ENCODE results near the gene ANKRD9. TPM values are rescaled to one million over a fixed set of nuclear protein-coding genes. Genes with fewer than 3 reads are reported as not detected.
A peak's percentile ranks its signal among the peaks of the same experiment; 100 is the strongest.

ANKRD9 gene
- total and polyA plus RNA-seq, 9 of the 15 experiments (the other 6 are each of a cell fraction or from before 2014, with no cell fraction given), result 0.04 to 32.9 (median 5.3) TPM

DNA sequence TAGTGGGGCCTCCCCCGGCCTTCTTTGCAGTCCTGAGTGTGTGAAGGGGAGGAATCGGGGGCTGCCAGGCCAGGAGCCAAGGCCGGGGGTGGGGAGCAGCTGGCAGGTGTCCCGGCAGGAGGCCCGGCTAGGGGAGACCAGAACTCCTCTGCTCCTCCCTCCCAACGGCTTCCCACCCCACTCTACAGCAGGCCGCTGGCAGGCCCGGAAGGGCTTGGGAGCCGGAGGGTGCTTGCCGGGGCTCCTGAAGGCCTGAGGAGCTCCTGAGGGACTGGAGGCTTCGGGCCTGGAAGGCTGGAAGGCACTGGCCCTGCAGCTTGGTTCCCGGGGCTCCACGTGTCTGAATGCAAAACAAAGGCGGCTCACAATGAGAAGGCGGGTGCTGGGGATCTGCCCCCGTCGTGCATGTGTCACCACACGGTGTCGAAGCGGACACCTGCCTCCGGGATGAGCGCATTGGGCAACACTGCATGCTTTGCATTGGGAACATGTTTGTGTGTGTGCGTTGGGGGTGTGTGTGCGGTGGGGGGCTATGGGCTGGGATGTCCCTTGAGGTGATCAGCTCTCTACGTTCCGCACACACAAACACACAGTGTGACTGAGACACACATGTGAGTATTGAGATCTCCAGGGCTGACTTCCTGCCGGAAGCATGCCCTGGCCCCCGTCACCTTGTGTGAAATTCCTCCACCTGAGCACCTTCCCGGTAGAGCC, 30.9 kb upstream of the ANKRD9 start (continued):
- TF ChIP-seq, protein P1, sequence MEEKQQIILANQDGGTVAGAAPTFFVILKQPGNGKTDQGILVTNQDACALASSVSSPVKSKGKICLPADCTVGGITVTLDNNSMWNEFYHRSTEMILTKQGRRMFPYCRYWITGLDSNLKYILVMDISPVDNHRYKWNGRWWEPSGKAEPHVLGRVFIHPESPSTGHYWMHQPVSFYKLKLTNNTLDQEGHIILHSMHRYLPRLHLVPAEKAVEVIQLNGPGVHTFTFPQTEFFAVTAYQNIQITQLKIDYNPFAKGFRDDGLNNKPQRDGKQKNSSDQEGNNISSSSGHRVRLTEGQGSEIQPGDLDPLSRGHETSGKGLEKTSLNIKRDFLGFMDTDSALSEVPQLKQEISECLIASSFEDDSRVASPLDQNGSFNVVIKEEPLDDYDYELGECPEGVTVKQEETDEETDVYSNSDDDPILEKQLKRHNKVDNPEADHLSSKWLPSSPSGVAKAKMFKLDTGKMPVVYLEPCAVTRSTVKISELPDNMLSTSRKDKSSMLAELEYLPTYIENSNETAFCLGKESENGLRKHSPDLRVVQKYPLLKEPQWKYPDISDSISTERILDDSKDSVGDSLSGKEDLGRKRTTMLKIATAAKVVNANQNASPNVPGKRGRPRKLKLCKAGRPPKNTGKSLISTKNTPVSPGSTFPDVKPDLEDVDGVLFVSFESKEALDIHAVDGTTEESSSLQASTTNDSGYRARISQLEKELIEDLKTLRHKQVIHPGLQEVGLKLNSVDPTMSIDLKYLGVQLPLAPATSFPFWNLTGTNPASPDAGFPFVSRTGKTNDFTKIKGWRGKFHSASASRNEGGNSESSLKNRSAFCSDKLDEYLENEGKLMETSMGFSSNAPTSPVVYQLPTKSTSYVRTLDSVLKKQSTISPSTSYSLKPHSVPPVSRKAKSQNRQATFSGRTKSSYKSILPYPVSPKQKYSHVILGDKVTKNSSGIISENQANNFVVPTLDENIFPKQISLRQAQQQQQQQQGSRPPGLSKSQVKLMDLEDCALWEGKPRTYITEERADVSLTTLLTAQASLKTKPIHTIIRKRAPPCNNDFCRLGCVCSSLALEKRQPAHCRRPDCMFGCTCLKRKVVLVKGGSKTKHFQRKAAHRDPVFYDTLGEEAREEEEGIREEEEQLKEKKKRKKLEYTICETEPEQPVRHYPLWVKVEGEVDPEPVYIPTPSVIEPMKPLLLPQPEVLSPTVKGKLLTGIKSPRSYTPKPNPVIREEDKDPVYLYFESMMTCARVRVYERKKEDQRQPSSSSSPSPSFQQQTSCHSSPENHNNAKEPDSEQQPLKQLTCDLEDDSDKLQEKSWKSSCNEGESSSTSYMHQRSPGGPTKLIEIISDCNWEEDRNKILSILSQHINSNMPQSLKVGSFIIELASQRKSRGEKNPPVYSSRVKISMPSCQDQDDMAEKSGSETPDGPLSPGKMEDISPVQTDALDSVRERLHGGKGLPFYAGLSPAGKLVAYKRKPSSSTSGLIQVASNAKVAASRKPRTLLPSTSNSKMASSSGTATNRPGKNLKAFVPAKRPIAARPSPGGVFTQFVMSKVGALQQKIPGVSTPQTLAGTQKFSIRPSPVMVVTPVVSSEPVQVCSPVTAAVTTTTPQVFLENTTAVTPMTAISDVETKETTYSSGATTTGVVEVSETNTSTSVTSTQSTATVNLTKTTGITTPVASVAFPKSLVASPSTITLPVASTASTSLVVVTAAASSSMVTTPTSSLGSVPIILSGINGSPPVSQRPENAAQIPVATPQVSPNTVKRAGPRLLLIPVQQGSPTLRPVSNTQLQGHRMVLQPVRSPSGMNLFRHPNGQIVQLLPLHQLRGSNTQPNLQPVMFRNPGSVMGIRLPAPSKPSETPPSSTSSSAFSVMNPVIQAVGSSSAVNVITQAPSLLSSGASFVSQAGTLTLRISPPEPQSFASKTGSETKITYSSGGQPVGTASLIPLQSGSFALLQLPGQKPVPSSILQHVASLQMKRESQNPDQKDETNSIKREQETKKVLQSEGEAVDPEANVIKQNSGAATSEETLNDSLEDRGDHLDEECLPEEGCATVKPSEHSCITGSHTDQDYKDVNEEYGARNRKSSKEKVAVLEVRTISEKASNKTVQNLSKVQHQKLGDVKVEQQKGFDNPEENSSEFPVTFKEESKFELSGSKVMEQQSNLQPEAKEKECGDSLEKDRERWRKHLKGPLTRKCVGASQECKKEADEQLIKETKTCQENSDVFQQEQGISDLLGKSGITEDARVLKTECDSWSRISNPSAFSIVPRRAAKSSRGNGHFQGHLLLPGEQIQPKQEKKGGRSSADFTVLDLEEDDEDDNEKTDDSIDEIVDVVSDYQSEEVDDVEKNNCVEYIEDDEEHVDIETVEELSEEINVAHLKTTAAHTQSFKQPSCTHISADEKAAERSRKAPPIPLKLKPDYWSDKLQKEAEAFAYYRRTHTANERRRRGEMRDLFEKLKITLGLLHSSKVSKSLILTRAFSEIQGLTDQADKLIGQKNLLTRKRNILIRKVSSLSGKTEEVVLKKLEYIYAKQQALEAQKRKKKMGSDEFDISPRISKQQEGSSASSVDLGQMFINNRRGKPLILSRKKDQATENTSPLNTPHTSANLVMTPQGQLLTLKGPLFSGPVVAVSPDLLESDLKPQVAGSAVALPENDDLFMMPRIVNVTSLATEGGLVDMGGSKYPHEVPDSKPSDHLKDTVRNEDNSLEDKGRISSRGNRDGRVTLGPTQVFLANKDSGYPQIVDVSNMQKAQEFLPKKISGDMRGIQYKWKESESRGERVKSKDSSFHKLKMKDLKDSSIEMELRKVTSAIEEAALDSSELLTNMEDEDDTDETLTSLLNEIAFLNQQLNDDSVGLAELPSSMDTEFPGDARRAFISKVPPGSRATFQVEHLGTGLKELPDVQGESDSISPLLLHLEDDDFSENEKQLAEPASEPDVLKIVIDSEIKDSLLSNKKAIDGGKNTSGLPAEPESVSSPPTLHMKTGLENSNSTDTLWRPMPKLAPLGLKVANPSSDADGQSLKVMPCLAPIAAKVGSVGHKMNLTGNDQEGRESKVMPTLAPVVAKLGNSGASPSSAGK (IDR thresholded peaks at IDR 0.05), result peak; percentile 61; the same call in 1 of the 2 replicates
- TF ChIP-seq, protein P2, sequence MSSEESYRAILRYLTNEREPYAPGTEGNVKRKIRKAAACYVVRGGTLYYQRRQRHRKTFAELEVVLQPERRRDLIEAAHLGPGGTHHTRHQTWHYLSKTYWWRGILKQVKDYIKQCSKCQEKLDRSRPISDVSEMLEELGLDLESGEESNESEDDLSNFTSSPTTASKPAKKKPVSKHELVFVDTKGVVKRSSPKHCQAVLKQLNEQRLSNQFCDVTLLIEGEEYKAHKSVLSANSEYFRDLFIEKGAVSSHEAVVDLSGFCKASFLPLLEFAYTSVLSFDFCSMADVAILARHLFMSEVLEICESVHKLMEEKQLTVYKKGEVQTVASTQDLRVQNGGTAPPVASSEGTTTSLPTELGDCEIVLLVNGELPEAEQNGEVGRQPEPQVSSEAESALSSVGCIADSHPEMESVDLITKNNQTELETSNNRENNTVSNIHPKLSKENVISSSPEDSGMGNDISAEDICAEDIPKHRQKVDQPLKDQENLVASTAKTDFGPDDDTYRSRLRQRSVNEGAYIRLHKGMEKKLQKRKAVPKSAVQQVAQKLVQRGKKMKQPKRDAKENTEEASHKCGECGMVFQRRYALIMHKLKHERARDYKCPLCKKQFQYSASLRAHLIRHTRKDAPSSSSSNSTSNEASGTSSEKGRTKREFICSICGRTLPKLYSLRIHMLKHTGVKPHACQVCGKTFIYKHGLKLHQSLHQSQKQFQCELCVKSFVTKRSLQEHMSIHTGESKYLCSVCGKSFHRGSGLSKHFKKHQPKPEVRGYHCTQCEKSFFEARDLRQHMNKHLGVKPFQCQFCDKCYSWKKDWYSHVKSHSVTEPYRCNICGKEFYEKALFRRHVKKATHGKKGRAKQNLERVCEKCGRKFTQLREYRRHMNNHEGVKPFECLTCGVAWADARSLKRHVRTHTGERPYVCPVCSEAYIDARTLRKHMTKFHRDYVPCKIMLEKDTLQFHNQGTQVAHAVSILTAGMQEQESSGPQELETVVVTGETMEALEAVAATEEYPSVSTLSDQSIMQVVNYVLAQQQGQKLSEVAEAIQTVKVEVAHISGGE (CRISPR knock-in tag; IDR thresholded peaks at IDR 0.05), result no peak
- TF ChIP-seq ZNF174 (CRISPR knock-in tag; IDR thresholded peaks at IDR 0.05) (no peak), KDM2B (CRISPR knock-in tag; IDR thresholded peaks at IDR 0.05) (no peak), NRF1 (conservative IDR thresholded peaks at IDR 0.05 in 1 of 2, IDR thresholded peaks at IDR 0.05 in 1 of 2) (0 out of 4 replicates have a peak, but pooled peaks of 1 of the 2 experiments have one; percentile 9), ZFP30 (CRISPR knock-in tag; IDR thresholded peaks at IDR 0.05; ENCODE audit: borderline replicate concordance) (no peak), ZNF140 (CRISPR knock-in tag; IDR thresholded peaks at IDR 0.05) (no peak), RBM17 (IDR thresholded peaks at IDR 0.05; ENCODE audit: borderline replicate concordance, low read depth, low read length) (no peak), ZNF785 (CRISPR knock-in tag; IDR thresholded peaks at IDR 0.05) (no peak), ZBED1 (IDR thresholded peaks at IDR 0.05) (no peak)
